HuH-7.5 (cell line): ENCODE measurements around the gene FCSK.

ENCODE experiments used
- DNase-seq: peaks from one replicate; pipeline ENCODE4 v3.0.0; 2011; ENCODE audit warnings: low spot score

Gene FCSK

DNA sequence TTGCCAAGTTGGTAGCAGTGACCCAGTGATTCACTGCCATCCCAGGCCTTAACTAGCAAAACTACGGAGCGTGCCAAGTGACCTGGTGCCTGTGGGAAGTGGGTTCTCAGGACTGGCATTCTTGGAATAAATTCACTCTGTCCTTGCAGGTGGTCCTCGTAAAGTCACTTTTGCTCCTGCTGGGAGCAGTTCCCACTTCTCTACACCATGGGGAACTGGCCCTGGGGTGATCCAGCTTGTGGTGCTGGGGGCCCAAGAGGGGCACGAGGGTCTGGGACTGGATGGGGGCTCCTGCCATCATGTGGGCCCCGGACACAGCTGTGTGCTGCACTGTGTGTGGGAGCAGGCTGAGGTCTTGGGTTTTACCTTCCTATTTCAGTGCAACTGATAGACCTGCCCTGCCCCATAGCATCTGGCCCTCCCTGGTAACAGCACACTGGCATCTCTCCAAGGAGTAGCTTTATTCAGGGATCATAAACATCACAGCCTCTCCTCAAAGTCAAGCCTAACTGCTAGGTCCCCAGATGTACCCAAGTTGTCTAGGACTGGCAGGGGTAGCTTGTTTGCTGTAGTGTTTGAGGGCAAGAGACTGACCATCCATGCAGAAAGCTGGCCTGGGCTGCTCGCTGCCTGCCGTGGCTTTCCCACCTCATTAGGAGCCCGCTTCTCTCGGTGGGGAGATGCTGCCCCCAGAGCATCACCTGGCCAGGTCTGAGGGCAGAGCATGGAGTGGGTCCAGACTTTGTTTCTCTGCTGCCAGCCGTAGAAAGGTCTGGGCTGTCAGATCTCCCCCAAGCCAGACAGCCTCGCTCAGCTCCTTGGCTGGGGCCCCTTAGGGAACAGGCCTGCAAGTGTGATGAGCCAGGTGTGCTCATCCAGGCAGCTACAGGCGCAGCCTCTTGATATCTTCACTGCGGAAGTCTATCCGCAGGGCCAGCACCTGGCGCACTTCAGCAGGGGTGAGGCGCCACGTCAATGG, 26.0 kb downstream of the FCSK start:
- no peak for DNase-seq

DNA sequence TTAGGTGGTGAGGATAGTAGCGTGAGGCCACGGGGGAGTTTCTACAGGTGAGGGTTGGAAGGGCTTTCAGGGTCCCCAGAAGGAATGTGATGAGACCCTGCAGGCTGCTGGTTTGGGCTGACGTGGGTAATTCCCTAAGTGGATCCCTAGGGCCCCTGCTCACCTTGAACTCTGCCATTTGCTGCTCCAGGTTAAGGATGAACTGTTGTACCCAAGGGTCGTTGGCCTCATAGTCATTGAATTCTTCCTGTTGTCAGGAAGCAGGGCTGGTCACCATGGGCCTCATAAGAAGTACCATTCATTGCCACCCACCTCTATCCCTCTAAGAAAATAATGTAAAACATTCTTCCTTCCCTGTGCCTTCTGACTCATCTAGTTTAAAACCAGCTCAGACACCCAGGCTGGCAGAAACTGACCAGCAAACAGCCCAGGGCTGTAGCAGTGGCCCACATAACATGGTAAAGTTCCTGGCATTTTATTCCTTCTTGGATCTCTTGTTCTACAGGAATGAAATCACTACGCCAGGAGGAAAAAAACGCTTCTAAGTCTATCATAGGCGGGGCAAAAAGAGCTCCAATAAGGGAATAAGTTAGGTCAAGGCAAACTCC, 27.6 kb downstream of the FCSK start:
- DNase-seq: no peak

DNA sequence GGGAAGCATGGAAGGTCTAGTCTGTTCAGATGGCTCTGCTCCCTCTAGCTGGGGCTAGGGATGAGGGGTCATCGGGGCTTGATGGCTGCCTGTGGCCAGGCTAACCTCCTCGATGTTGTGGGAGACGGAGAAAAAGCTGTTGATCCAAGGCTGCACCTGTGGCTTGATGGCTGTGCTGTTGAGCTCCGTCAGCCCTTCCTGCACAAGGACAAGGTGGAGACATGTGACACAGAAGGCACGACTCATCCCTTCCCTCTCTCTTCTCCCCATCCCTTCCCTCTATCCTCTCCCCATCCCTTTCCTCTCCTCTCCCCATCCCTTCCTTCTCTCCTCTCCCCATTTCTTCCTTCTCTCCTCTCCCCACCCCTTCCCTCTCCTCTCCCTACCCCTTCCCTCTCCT, 28.2 kb downstream of the FCSK start:
- DNase-seq: no peak

DNA sequence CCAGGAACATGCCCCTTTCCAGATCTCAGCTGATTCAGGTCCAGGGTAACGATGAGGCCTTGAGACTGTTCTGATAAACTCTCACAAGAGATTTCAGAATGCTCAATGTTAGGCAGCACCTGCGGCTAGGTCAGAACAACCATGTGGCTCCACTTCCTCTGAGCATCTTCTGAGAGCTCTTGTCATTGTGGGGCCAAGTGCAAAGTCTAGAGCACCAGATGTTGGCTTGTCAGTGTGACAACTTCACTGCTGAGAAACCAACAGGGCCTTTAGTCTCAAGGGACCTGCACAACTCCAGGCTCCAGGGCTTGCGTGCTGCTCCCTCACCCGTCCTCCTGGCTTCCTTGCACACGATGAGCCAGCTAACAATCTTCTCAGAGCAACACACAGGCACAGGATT, 29.0 kb downstream of the FCSK start:
- no peak for DNase-seq

DNA sequence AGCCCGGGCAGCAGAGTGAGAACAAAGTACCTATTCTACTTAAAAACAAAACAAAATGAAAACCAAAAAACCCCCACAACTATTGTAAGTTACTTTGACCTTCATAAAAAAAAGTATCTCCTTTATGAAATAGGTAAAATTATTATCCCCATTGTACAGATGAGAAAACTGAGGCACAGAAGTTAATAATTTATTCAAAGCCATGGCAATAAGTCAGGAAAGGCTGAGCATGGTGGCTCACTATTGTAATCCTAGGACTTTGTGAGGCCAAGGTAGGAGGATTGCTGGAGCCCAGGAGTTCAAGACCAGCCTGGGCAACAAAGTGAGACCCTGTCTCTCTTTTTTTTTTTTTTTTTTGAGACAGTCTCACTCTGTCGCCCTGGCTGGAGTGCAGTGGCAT, 30.5 kb downstream of the FCSK start:
- DNase-seq: no peak

DNA sequence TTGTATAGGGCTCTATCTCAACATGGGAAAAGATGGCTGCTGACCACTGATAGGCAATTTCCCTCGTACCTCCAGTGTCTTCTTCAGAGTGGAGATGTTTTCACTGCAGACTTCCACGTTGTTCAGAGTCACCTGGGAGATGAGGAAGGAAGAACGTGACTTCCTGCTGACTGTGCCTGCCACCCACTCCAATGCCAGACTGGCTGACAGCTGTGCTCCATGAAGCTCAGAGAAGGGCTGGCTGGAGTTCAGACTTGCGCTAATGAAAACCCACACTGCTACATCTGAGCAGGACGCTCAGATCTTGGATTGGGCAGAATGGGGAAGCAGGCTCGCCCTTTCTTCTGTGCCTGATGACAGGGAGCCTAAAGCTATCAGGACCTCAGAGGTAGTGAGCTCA, 35.9 kb downstream of the FCSK start:
- DNase-seq: no peak

DNA sequence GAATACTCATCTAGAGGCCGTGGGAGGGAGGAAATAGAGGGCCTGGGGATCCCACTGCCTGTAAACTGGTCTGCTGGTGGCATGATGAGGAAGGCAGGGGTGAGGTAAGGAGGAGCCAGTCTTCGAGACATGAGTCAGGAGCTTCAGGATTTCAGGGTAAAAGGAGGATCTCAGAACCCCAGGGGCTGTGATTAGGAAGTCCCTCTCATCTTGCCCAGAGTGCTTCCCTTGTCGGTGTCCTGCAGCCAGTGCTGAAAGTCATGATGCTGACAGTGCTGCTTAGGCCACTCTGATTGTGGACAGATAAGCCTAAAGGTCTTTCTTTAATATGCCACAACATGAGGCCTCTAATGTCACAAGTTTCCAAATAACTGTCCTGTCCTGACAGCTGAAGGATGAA, 39.4 kb downstream of the FCSK start:
- DNase-seq: no peak

DNA sequence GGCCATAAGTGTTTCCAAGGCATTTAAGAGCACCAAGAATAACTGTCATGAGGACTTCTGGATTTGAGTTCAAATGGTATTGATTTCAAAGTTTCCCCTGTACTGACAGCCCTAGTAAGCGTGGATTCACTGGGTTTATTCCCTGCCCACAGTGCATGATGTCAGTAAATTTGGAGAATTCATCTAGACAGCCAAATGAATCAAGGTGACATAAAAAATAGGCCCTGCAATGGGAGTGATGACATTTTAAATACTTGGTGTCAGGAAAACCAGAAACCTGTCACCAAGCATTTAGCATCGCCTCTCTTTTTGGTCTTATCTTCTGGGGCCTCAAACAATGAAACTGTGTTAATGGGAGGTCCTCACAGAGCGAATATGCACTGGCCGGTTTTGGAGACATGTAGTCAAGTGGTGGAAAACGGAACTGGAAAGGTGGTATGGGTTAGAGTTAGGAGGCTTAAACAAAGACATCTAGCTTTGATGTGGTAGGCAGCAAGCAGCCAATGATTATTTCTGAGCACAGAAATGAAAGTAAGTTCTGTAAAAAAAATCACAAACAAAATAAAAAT, 39.9 kb downstream of the FCSK start:
- DNase-seq: no peak

DNA sequence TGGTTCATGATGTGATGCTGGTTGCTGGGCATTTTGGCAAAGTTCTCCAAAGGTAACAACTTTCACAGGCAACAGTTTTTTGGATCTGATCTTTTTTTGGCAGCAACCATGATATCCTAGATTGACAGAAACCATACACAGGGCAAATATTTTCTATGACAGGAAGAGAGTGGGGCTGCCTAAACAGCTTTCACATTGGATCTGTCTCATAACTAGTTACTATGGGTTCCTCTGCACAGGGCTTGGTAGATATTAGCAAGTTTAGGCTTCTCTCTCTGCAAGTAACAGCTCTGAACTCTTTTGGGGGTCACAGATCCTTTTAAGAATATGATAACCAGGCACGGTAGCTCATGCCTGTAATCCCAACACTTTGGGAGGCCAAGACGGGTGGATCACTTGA, 40.4 kb downstream of the FCSK start:
- no peak for DNase-seq

DNA sequence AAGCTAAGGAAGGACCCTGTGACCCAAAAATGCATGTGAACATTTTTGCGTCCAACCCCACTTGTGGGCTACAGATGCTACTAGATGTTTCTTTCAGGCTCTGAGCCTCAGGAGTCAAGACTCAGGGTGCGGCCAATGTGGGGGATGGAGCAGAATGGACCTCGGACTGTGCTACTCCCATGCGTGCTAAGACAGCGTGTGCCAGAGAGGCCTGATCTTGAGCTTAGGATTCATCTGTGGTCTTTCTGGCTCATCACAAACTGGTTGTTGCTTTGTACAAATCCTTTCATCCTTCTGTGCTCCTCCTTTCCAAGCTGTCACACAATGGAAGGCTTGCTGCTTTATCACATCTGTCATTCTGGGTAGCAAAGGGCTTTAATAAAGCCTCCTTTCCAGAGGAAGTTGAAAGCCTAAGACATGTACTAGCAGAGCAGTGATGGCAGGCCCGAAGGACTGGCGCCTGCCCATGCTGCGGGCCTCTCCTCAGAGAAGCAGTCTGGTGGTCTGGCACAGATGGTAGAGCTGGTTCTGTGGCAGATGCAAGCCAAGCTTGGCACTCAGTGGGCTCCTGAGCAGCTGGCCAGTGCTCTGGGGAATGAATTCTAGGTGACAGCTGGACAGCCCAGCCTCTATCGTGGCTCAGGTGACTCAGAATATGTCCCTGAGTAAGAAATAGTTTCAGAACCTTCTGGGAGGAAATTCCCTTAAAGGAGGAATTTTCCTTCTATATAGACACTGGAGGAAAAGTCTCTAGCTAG, 41.2 kb downstream of the FCSK start:
- DNase-seq: no peak

DNA sequence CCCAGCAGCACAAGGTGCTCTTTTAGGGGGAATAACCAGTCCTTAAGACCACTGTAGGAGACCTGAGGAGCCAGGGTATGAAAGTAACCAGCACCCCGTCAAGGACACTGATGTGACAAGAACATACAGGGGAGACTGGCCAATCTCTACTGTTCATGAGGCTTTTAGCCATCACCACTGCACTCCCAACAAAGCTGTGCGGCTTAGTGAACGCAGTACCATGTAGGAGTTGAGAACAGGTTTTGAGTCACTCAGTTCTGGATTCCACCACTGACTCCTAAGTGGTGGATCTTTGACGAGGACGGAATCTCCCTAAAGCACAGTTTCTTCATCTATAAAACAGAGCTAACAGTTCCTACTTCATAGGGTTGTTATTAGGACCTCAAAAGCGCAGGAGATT, 42.1 kb downstream of the FCSK start:
- DNase-seq: no peak

DNA sequence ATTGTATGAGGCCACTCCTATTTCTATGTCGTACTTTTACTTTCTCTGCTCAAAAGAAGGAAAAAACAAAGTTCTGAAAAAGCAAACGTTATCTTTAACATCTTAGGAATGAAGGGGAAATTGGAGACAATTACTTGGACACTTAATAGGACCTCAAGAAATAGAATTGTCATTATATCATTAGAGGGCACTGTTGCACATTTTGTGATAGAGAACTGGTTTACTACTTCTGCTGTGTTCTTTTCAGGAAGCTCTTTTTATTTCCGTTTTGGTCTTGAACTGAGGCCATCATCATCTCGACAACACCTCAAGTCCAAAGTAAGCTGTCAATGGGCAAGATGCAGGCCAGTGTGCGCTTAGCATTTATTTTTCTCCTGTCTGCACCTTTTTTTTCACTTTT, 54.4 kb downstream of the FCSK start:
- no peak for DNase-seq

DNA sequence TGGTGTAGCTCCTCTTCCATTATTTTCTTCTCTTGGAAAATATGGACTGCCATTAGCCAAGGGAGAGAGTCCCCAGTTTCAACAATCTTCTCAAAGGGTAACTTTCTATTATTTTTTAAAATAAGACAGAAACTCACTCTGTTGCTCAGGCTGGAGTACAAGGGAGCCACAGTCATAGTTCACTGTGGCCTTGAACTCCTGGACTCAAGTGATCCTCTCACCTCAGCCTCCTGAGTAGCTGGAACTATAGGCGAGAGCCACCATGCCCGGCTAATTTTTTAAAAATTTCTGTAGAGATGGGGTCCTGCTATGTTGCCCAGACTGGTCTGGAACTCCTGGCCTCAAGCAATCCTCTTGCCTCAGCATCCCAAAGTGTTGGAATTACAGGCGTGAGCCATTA, 55.8 kb downstream of the FCSK start:
- no peak for DNase-seq

DNA sequence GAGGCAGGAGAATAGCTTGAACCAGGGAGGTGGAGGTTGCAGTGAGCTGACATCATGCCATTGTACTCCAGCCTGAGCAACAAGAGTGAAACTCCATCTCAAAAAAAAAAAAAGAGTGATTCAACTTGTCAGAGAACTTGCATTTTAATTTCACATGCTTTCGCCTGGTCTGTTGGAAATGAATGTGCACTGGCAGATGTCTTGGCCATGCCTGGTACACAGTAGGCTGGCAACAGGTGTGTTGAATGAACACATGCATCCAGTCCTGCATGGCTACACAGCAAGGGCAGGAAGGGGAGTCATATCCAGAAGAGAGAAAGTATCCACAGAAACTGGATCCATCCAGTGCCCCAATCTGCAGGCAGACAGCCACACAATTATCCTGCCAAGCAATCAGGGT, 57.4 kb downstream of the FCSK start:
- no peak for DNase-seq

DNA sequence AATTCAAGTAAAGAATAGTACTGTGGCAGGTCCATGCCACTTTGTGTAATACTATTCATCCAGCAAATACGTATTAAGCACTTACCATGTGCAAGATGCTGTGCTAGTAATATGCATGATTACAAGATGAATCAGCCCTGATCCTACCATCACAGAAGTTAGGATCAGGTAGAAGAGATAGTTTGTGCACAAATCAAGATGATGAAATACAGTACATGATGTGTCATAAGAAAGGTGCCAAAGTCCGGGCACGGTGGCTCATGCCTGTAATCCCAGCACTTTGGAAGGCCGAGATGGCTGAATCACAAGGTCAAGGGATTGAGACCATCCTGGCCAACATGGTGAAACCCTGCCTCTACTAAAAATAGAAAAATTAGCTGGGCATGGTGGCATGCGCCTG, 58.1 kb downstream of the FCSK start:
- DNase-seq: no peak

DNA sequence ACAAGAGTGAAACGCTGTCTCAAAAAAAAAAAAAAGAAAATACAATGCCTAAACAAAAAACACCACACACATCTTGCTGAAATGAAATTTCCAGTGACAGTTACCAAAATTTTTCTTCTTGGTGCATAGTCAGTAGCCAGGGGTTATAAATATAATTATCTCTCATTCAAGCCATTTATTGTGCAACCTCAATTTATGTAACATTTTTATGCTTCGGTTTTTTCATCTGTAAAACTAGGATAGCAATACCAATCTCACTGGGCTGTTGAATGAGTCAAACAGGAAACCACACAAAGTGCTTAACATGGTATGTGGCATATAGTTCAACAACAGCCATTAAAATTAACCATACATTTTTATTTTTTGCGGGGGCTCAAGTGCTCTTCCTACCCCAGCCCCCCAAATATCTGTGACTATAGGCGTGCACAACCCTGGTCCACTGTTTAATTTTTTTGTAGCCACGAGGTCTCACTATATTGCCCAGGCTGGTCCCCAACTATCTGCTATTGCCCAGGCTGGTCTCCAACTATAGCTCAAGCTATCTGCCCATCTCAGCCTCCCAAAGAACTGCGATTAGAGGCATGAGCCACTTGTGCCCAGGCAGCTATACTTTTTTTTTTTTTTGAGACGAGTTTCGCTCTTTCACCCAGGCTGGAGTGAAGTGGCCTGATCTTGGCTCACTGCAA, 66.4 kb downstream of the FCSK start:
- no peak for DNase-seq

DNA sequence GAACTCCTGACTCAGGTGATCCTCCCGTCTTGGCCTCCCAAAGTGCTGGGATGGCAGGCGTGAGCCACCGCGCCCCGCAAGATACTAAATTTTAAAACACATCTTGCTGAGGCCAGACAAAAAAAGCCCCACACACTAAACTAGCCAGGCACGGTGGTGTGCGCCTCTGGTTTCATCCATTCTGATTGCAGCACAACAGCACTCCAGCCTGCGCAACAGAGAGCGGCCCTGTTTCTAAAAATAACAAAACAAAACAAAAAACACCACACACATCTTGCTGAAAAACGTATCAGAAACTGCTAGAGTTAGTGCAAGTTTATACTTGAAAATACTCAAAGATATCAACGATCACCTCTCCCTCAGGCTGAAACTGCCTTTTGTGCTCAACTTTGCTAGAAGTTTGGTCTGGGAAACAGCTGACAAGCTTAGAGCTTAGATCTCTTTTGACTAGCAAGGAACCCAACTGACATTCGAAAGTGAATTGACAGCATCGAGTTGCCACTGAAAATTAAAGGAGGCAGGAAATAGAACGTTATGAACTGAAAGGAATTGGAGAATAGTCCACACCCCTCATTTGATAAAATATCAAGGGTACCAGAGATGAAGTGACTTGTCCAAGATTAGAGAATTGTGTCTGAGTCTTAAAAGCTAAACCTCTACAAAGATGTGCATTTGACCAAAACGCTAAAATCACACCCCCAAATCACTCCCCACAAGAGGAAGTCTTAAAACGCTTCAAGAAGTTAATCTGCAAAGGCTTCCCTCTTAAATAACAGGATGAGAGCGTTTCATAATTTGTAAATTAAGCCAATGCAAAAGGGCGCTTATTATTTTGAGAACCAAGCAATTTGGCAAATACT, 68.1 kb downstream of the FCSK start:
- no peak for DNase-seq

DNA sequence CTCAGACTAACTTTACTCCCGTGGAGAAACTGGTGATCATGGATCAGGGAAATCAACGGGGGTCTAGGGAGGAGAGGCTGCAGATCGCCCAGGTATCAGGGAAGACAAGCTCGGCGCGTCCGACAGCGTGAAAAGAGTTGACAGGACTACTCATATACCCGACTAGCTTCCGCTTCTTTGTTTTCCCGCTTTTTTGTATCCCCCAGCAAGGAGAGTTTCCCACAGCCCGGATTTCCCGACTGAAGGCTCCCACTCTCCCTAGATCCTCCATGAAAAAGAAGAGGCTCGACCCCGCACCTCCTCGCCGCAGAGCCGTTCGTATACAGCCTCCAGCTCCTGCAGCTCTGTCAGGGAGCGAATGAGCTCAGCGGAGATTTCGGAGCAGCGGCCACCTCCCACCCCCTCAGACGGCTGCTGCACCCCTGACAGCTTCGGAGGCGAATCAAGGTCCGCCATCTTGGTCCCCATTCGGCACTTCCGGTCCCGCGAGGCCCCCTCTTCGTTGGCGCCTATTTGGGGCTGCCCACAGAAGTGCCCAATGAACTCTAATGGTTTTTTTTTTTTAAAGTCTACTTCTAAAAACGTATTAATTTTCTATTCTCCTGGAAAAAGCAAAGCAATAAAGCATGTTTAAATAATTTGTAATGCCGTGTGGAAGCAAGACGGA, 68.8 kb downstream of the FCSK start, which contains the start of gene COG4:
COG4 (minus strand) TSS at position 479 of the 667 bp plus-strand sequence; CDS start at position 468, 11 bp downstream.
- DNase-seq: peak; percentile 81

DNA sequence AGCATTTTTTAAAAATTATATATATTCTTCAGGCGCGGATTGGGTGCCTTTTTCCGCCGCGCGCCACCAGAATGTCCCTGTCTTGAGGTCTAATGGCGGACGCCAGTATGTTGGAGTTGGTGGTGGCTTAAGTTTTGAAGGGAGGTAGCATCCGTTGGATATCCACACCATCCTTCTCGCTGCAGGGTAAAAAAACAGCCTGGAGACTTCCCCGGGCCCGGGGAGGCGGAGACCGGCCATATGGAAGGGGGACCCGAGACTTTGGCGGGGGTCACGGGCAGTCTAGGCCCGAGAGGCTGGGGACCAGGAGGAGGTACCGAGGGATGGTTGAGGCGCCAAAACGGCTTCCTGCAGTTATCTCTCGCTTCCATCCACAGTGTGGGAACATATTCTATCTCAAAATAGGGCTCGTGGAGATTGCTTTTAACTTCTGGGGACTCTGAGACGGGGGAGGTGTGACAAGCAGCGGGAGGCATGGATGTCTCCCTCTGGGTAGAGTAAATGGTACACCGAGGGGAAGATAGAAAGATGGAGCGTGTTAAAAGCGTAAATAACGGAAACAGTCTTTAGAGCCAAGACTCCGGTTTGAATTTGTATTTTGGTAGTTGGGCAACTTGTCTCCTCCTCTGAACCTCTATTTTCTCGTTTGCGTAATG, 69.5 kb downstream of the FCSK start, which contains the start of gene SF3B3:
SF3B3 (plus strand) TSS at position 74 of the 656 bp plus-strand sequence. CDS start 2,841 bp downstream, outside the sequence.
- peak; percentile 51 for DNase-seq
